Keratinocyte (primary cell): ENCODE measurements around the gene TIMM8A. TPM values are rescaled to one million over a fixed set of nuclear protein-coding genes. Genes with fewer than 3 reads are reported as not detected.

Source experiments
- DNase-seq: peaks from one replicate; pipeline ENCODE4 v3.0.0-alpha.2; 2011; ENCODE audit warnings: low read depth, missing footprints, low spot score
- FAIRE-seq: peaks from 2 replicates; lab custom pipeline; 2011; peaks lifted over from hg19 to GRCh38; lab: Jason Lieb, UNC
- H2AFZ ChIP-seq: 2 replicates; pipeline ENCODE4 v1.6.0; 2012; ENCODE audit warnings: low read length, control low read depth, inconsistent platforms; ENCODE audit not compliant: control insufficient read depth
- H3K27ac ChIP-seq: 2 replicates; pipeline ENCODE4 v1.5.1; 2011; ENCODE audit warnings: low read length; ENCODE audit not compliant: control insufficient read depth, insufficient read depth
- H3K27me3 ChIP-seq: 3 replicates; pipeline ENCODE4 v1.6.0; 2011; ENCODE audit warnings: low read length; ENCODE audit not compliant: control insufficient read depth, insufficient read depth; ENCODE audit errors: extremely low read depth
- H3K36me3 ChIP-seq, 2 experiments: 2 replicates in 1 of 2; 3 replicates in 1 of 2; pipeline ENCODE4 v1.5.1; 2011; ENCODE audit warnings: low read length in 2 of 2, mild to moderate bottlenecking in 1 of 2; ENCODE audit not compliant: control insufficient read depth in 2 of 2, insufficient read depth in 2 of 2; ENCODE audit errors: extremely low read depth in 1 of 2
- H3K4me1 ChIP-seq: 3 replicates; pipeline ENCODE4 v1.5.1; 2011; ENCODE audit warnings: low read length; ENCODE audit not compliant: control insufficient read depth, insufficient read depth; ENCODE audit errors: extremely low read depth
- H3K4me2 ChIP-seq: 3 replicates; pipeline ENCODE4 v1.6.0; 2011; ENCODE audit warnings: low read depth, low read length; ENCODE audit not compliant: control insufficient read depth, insufficient read depth; ENCODE audit errors: extremely low read depth
- H3K4me3 ChIP-seq, 3 experiments: fragments of 200-600 bp in 1 of 3; sonication (generic) in 1 of 3; 2 replicates in 2 of 3; 3 replicates in 1 of 3; pipeline ENCODE4 v1.5.1; 2011 to 2016; ENCODE audit warnings: low read length in 3 of 3, mild to moderate bottlenecking in 3 of 3, control low read depth in 2 of 3, inconsistent platforms in 1 of 3, low read depth in 1 of 3, mixed read lengths in 1 of 3, mixed run types in 1 of 3, moderate library complexity in 1 of 3; ENCODE audit not compliant: control insufficient read depth in 2 of 3, insufficient read depth in 2 of 3; ENCODE audit errors: extremely low read depth in 1 of 3
- H3K79me2 ChIP-seq: 2 replicates; pipeline ENCODE4 v1.6.0; 2012; ENCODE audit warnings: low read length; ENCODE audit not compliant: control insufficient read depth, insufficient read depth
- H3K9ac ChIP-seq: 3 replicates; pipeline ENCODE4 v1.6.0; 2011; ENCODE audit warnings: low read length; ENCODE audit not compliant: control insufficient read depth, insufficient read depth; ENCODE audit errors: extremely low read depth
- H3K9me1 ChIP-seq: 3 replicates; pipeline ENCODE4 v1.6.0; 2011; ENCODE audit warnings: low read length; ENCODE audit not compliant: control insufficient read depth, insufficient read depth; ENCODE audit errors: extremely low read depth
- H3K9me3 ChIP-seq: 2 replicates; pipeline ENCODE4 v1.5.1; 2012; ENCODE audit warnings: low read depth, low read length; ENCODE audit not compliant: control insufficient read depth
- H4K20me1 ChIP-seq: 3 replicates; pipeline ENCODE4 v1.6.0; 2011; ENCODE audit warnings: low read length; ENCODE audit not compliant: control insufficient read depth, insufficient read depth; ENCODE audit errors: extremely low read depth
- EZH2 ChIP-seq: IDR thresholded peaks from one replicate; pipeline ENCODE4 v1.6.1; 2012; ENCODE audit warnings: inconsistent platforms, mild to moderate bottlenecking, low read length, moderate library complexity
- dilution Hi-C: fragments of 300-500 bp; cut with MboI; formaldehyde crosslinking; loops from one replicate; pipeline ENCODE4 v1.7.0; 2020; ENCODE audit warnings: low sequenced_read_pairs; ENCODE audit not compliant: extremely low pct_ligation_motif_present
- polyA plus RNA-seq, 5 experiments: library from polyadenylated mRNA; depleted of rRNA in 3 of 5; stranded (reverse) in 3 of 5; stranded (forward) in 1 of 5; unstranded in 1 of 5; fragments of >200 nt; gene quantifications; 1 replicate in 1 of 5; 2 replicates in 3 of 5; 3 replicates in 1 of 5; pipeline versions ENCODE4 v1.2.1 to v1.2.3, GENCODE V29; 2011 to 2012; ENCODE audit warnings: missing spikeins in 2 of 5, low read depth in 1 of 5, low replicate concordance in 1 of 5
- TF ChIP-seq, protein P1 (sequence below), 3 experiments: IDR thresholded peaks in 1 of 3; conservative IDR thresholded peaks in 1 of 3; optimal IDR thresholded peaks in 1 of 3; 2 replicates in 2 of 3; 3 replicates in 1 of 3; pipeline versions ENCODE3 to v1.5.1; 2011; ENCODE audit warnings: low read length in 3 of 3, mild to moderate bottlenecking in 3 of 3, moderate library complexity in 2 of 3, control low read depth in 1 of 3, inconsistent platforms in 1 of 3; ENCODE audit not compliant: insufficient read depth in 2 of 3; ENCODE audit errors: extremely low read depth in 1 of 3

TIMM8A gene
- polyA plus RNA-seq, 1 donor (not counting 4 experiments of a cell fraction or from before 2014, with no cell fraction given): 17.0 TPM

DNA sequence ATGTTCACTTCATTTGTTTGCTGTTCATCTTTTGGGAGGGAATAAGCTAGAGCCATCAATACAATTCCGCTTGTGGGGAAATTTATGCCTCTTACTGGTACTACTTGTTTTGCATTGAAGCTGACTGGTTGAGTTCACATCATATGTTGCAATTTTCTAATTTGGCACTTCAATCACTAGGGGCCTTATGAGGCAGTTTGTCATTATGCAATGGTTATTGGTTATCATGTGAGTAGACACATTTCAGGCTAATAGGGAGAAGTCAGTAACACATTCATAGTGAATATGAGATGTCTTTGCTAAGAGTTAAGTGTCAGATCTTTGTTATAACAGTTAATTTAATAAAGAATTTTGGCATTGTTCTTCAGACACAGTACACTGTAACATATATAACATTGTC is 47.2 kb upstream of the TIMM8A start:
- Histone ChIP-seq H3K4me3 (no peak overlapping the region), H3K27me3 (no peaks in the 10 kb centered on the region), H2AFZ (no peak overlapping the region), H3K4me1 (peaks cover 6% of the 10 kb centered on the region), H3K4me2 (no peak overlapping the region), H3K36me3 (peaks cover 1 to 8% of the 10 kb centered on the region in 2 experiments), H3K79me2 (peaks cover 16% of the 10 kb centered on the region), H4K20me1 (no peaks in the 10 kb centered on the region), H3K9ac (no peak overlapping the region), H3K9me1 (no peaks in the 10 kb centered on the region), H3K9me3 (no peaks in the 10 kb centered on the region), H3K27ac (no peak overlapping the region)
- FAIRE-seq: no peak
- dilution Hi-C loops: no loop called here
- TF ChIP-seq EZH2: no peak
- TF ChIP-seq, protein P1, sequence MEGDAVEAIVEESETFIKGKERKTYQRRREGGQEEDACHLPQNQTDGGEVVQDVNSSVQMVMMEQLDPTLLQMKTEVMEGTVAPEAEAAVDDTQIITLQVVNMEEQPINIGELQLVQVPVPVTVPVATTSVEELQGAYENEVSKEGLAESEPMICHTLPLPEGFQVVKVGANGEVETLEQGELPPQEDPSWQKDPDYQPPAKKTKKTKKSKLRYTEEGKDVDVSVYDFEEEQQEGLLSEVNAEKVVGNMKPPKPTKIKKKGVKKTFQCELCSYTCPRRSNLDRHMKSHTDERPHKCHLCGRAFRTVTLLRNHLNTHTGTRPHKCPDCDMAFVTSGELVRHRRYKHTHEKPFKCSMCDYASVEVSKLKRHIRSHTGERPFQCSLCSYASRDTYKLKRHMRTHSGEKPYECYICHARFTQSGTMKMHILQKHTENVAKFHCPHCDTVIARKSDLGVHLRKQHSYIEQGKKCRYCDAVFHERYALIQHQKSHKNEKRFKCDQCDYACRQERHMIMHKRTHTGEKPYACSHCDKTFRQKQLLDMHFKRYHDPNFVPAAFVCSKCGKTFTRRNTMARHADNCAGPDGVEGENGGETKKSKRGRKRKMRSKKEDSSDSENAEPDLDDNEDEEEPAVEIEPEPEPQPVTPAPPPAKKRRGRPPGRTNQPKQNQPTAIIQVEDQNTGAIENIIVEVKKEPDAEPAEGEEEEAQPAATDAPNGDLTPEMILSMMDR (optimal IDR thresholded peaks at IDR 0.05 in 1 of 3, IDR thresholded peaks at IDR 0.05 in 1 of 3, conservative IDR thresholded peaks at IDR 0.05 in 1 of 3; ENCODE audit: extremely low read depth in 1 of 3, insufficient read depth in 2 of 3, low read length in 3 of 3): no peak
- no peak for DNase-seq

DNA sequence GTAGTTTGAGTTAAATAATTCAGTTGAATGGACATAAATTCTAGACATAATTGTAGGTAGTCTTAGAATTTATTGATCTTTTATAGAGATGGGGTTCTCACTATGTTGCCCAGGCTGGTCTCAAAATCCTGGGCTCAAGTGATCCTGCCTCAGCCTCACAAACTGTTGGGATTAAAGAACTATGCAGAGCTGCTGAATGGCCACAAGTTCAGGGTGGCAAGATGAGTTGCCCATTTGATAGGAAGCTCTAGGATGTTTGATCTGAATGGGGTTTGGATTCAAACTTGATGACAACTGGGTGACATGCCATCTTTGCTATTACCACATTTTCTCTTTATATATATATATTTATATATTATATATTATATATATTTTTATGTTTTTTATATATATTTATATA is 45.8 kb upstream of the TIMM8A start:
- no peak overlapping the region for H3K4me3 ChIP-seq
- no peak overlapping the region for H3K4me2 ChIP-seq
- TF ChIP-seq EZH2: no peak
- TF ChIP-seq, protein P1 (optimal IDR thresholded peaks at IDR 0.05 in 1 of 3, IDR thresholded peaks at IDR 0.05 in 1 of 3, conservative IDR thresholded peaks at IDR 0.05 in 1 of 3; ENCODE audit: extremely low read depth in 1 of 3, insufficient read depth in 2 of 3, low read length in 3 of 3): no peak
- peaks cover 16% of the 10 kb centered on the region for H3K79me2 ChIP-seq
- H3K4me1 ChIP-seq: peaks cover 6% of the 10 kb centered on the region
- H3K36me3 ChIP-seq: peaks cover 1 to 8% of the 10 kb centered on the region in 2 experiments
- no peak overlapping the region for H3K27ac ChIP-seq
- H3K9ac ChIP-seq: no peak overlapping the region
- H3K9me1 ChIP-seq: no peaks in the 10 kb centered on the region
- no peaks in the 10 kb centered on the region for H3K9me3 ChIP-seq
- DNase-seq: no peak
- no peak overlapping the region for H2AFZ ChIP-seq
- H4K20me1 ChIP-seq: no peaks in the 10 kb centered on the region
- FAIRE-seq: no peak
- dilution Hi-C loops: no loop called here
- H3K27me3 ChIP-seq: no peaks in the 10 kb centered on the region
